Motor neuron (in vitro differentiated cells): Measurements from ENCODE around the gene RNF2. TPM values are rescaled to one million over a fixed set of nuclear protein-coding genes. Genes with fewer than 3 reads are reported as not detected.
A peak's percentile ranks its signal among the peaks of the same experiment; 100 is the strongest.
"Not testable (repeated sequence)": the region's sequence is repeated elsewhere in the genome, so short reads cannot be mapped to it uniquely, and the experiment has no call there.

Source experiments
- ATAC-seq, 8 experiments: fragments of 200-7000 bp; cut with Tn5 transposase; replicated peaks in 6 of 8; 2 replicates each; pipeline ENCODE4 v1.8.0; 2021; ENCODE audit warnings: mild to moderate bottlenecking in 8 of 8, moderate library complexity in 8 of 8
- H3K27ac ChIP-seq, 2 donors: fragments of 250-450 bp; sonication (Bioruptor Pico); 2 replicates each; pipeline ENCODE4 v1.9.0; 2021; ENCODE audit warnings: antibody characterized with exemption in 2 of 2, mild to moderate bottlenecking in 2 of 2, moderate library complexity in 1 of 2
- H3K4me1 ChIP-seq, 2 donors: fragments of 250-450 bp; sonication (Bioruptor Pico); replicated peaks in 1 of 2; 2 replicates each; pipeline ENCODE4 v1.6.1; 2021; ENCODE audit warnings: antibody characterized with exemption in 2 of 2, mild to moderate bottlenecking in 2 of 2, moderate library complexity in 1 of 2
- H3K4me3 ChIP-seq, 5 donors: fragments of 250-450 bp; sonication (Bioruptor Pico); 2 replicates each; pipeline ENCODE4 v1.9.0; 2021; ENCODE audit warnings: antibody characterized with exemption in 5 of 5, mild to moderate bottlenecking in 5 of 5, moderate library complexity in 4 of 5
- WGBS, 10 experiments: fragments of 450-650 bp; shearing (Covaris generic); methylation state at CpG; one replicate each; pipeline ENCODE4 v1.0.0; 2022; 5-methylcytosine and 5-hydroxymethylcytosine counted together
- in situ Hi-C, 9 experiments: fragments of 400-800 bp; cut with MboI; loops; one replicate each; pipeline ENCODE4 v1.15.0; 2021; ENCODE audit warnings: low sequenced_read_pairs in 9 of 9, low pct_unique_long_range_greater_than_20kb in 2 of 9; ENCODE audit not compliant: unreplicated experiment in 9 of 9
- total RNA-seq, 8 experiments: library from RNA; unstranded; fragments of 300-600 nt; gene quantifications; 2 replicates each; pipeline versions ENCODE4 v1.2.3 to v1.2.4, GENCODE V29; 2022

The RNF2 gene
- total RNA-seq, 8 experiments from 2014 or later = 9.5 to 60.4 (median 41.3) TPM

DNA sequence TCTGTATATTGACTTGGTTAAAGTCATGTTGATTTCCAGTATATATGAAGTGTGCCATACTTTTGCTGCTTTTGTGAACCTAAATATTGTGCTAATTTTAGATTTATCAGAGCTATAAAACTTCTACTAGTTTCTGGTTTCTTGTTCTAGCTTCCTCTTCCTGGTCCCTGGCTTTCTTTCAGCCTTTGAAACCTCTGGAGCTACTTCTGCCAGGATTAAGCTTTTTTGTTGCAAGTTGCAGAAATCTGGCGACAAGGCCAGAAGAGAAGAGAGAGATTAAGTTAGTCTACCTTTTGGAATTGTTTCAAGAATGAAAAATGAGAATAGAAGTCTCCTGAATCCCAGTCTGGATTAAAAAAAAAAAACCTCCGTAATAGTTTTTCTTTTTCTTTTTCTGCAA is 13.5 kb downstream of the RNF2 start:
- H3K27ac ChIP-seq = no peak overlapping the region
- no peaks in the 10 kb centered on the region for H3K4me1 ChIP-seq
- no peak for ATAC-seq
- in situ Hi-C loops = no loop called here
- no peak overlapping the region for H3K4me3 ChIP-seq
- WGBS, 10 experiments = 83 to 100% (median 100%) methylated on average over 1 to 2 of the region's 2 CpGs

- H3K4me1 ChIP-seq = no peaks in the 10 kb centered on the region
- H3K27ac ChIP-seq = no peak overlapping the region
- no peak overlapping the region for H3K4me3 ChIP-seq
- no peak for ATAC-seq
- 50 to 100% (median 100%) methylated on average over 1 to 2 of the region's 2 CpGs; no CpG with 5 or more reads in 1 of the 10 experiments for WGBS, 10 experiments
- in situ Hi-C loops = no loop called here
Observed at GRCh38 chr1:185059950-185060571, 14.7 kb downstream of the RNF2 start.

DNA sequence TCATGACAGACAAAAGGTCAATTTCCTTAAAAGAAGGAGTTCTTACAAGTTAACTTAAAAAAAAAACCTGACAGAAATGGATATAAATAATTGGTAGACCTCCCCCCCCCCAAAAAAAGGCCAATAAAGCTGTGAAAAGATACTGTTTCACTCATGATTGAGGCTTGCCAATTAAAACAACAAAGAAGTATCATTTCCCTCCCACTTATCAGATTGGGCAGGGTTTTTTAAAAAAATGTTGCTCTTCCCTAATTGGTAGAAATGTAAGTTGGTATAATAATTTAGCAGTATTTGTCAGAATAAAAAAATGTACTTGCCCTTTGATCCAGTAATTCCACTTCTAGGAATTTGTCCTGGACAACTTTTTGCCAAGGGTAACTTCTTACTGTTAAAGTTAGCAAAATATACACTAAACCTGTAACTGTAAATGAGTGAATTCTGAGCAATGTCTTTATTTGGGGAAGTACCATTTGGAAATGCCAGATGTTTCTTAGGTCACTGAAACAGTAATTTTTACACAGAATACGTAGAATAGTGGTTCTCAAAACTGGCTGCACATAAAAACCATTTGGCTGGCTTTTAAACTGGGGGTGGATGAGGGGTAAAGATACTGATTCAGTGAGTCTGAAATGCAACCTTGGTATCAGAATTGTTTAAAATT is 17.5 kb downstream of the RNF2 start:
- Histone ChIP-seq H3K27ac (no peak overlapping the region), H3K4me1 (no peaks in the 10 kb centered on the region), H3K4me3 (no peak overlapping the region)
- 25 to 100% (median 100%) methylated on average over 1 of the region's 1 CpG; no CpG with 5 or more reads in 2 of the 10 experiments for WGBS, 10 experiments
- in situ Hi-C loops = no loop called here
- no peak for ATAC-seq

DNA sequence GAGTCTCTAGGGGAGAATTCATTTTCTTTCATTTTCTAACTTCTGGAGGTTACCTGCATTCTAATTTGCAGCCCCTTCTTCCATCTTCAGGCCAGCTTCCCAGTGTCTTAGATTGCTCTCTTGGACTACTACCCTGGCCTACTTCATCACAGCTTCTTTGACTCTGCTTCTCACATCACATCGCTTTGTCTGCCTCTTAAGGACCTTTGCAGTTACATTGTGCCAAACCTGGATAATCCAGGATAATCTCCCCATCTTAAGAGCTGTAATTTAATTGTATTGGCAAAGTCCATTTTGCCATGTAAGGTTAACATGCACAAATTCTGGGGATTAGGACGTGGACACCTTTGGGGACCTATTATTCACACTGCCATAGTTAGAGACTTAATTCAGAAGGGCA is 18.4 kb downstream of the RNF2 start:
- in situ Hi-C loops = no loop called here
- Histone ChIP-seq H3K27ac (no peak overlapping the region), H3K4me1 (no peaks in the 10 kb centered on the region), H3K4me3 (no peak overlapping the region)
- WGBS, 10 experiments = 83 to 100% (median 100%) methylated on average over 1 to 2 of the region's 2 CpGs; no CpG with 5 or more reads in 1 of the 10 experiments
- no peak for ATAC-seq

DNA sequence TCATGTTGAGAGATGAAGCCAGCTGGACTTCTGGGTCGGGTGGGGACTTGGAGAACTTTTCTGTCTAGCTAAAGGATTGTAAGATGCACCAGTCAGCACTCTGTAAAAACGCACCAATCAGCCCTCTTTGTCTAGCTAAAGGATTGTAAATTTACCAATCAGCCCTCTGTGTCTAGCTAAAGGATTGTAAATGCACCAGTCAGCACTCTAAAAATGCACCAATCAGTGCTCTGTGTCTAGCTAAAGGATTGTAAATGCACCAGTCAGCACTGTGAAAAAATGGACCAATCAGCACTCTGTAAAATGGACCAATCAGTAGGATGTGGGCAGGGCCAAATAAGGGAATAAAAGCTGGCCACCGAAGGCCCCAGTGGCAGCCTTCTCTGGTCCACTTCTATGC is 19.6 kb downstream of the RNF2 start:
- WGBS, 10 experiments = 67 to 100% (median 92%) methylated on average over 1 to 3 of the region's 3 CpGs; no CpG with 5 or more reads in 1 of the 10 experiments
- ATAC-seq, H3K4me1 ChIP-seq, in situ Hi-C loops, H3K4me3 ChIP-seq, H3K27ac ChIP-seq: not testable (repeated sequence)

GRCh38 chr1:185066181-185066580 is 20.8 kb downstream of the RNF2 start:
- WGBS, 10 experiments = 92 to 100% (median 100%) methylated on average over 1 to 2 of the region's 2 CpGs
- H3K4me3 ChIP-seq = no peak overlapping the region
- H3K27ac ChIP-seq = no peak overlapping the region
- in situ Hi-C loops = no loop called here
- no peak for ATAC-seq
- H3K4me1 ChIP-seq = no peaks in the 10 kb centered on the region

DNA sequence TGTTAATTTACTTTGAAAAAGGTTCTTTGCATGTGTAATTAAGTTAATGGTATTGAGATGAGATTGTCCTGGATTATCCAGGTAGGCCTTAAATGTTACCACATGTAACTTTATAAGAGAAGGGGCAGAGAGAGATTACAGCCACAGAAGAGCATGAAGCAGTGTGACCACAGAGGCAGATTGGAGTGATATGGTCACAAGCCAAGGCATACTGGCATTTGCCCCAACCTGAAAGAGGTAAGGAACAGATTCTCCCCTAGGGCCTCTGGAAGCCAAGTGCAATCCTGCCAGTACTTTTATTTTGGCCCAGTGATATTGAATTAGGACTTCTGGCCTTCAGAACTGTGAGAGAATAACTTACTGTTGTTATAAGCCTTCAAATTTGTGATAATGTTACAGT is 23.0 kb downstream of the RNF2 start:
- no peak for ATAC-seq
- in situ Hi-C loops = no loop called here

DNA sequence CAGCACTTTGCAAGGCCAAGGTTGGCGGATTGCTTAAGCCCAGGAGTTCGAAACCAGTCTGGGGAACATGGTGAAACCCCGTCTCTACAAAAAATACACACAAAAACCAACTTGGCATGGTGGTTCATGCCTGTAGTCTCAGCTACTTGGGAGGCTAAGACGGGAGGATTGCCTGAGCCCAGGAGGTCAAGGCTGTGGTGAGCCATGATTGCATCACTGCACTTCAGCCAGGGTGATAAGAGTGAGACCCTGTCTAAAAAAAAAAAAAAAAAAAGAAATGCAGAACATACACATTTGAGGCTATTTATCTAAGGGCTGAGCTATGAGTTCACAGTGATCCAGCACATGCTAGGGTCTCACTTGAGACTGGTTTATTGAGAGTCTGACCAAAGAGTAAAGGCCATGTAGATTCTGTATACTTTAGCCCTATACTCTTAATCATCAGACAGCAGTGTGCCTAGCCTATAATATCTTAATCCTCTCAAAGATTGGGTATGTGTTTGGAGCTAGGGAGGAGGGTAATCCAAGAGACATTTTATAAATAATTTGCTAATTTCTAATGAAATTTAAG is 23.9 kb downstream of the RNF2 start:
- ATAC-seq = no peak
- Histone ChIP-seq H3K27ac (no peak overlapping the region), H3K4me3 (no peak overlapping the region), H3K4me1 (no peaks in the 10 kb centered on the region)
- in situ Hi-C loops = no loop called here
- 97 to 100% (median 100%) methylated on average over 1 to 4 of the region's 4 CpGs; no CpG with 5 or more reads in 3 of the 10 experiments for WGBS, 10 experiments

More for the DNA sequence above, 23.0 kb downstream of the RNF2 start:
- no peak overlapping the region for H3K4me3 ChIP-seq
- H3K4me1 ChIP-seq = no peaks in the 10 kb centered on the region
- H3K27ac ChIP-seq = no peak overlapping the region

GRCh38 chr1:185070051-185070450 is 24.7 kb downstream of the RNF2 start:
- no peak overlapping the region for H3K4me3 ChIP-seq
- no peaks in the 10 kb centered on the region for H3K4me1 ChIP-seq
- peak in 1 of 8 experiments; percentile 29 for ATAC-seq
- H3K27ac ChIP-seq = no peak overlapping the region
- in situ Hi-C loops = no loop called here

GRCh38 chr1:185073725-185074124 is 28.4 kb downstream of the RNF2 start:
- H3K27ac ChIP-seq = no peak overlapping the region
- ATAC-seq = no peak
- WGBS, 10 experiments = 86 to 100% (median 97%) methylated on average over 2 of the region's 2 CpGs; no CpG with 5 or more reads in 4 of the 10 experiments
- in situ Hi-C loops = no loop called here
- no peak overlapping the region for H3K4me3 ChIP-seq
- H3K4me1 ChIP-seq = no peaks in the 10 kb centered on the region

GRCh38 chr1:185074307-185074706 is 28.9 kb downstream of the RNF2 start:
- Histone ChIP-seq H3K4me3 (no peak overlapping the region), H3K27ac (no peak overlapping the region), H3K4me1 (no peaks in the 10 kb centered on the region)
- in situ Hi-C loops = no loop called here
- no peak for ATAC-seq

DNA sequence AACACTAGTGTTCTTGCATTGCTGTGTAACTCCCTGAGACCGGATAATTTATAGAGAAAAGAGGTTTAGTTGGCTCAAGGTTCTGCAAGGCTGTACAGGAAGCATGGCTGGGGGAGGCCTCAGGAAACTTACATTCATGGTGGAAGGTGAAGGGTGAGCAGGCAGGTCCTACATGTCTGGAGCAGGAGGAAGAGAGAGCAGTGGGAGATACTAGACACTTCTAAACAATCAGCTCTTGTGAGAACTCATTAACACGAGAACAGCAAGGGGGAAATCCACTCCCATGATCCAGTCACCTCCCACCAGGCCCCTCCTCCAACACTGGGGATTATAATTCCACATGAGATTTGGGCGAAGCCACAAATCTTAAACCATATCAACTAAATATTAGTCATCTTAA is 30.1 kb downstream of the RNF2 start:
- no peak for ATAC-seq
- H3K4me1 ChIP-seq = no peaks in the 10 kb centered on the region
- no peak overlapping the region for H3K4me3 ChIP-seq
- no peak overlapping the region for H3K27ac ChIP-seq
- in situ Hi-C loops = no loop called here
- 70 to 100% (median 81%) methylated on average over 1 to 3 of the region's 3 CpGs; no CpG with 5 or more reads in 1 of the 10 experiments for whole genome bisulfite sequencing, 10 experiments

GRCh38 chr1:185077374-185077773 is 32.0 kb downstream of the RNF2 start:
- in situ Hi-C loops = no loop called here
- Histone ChIP-seq H3K4me3 (no peak overlapping the region), H3K4me1 (no peaks in the 10 kb centered on the region), H3K27ac (no peak overlapping the region)
- ATAC-seq = no peak
- 89 to 100% (median 95%) methylated on average over 2 to 4 of the region's 4 CpGs; no CpG with 5 or more reads in 1 of the 10 experiments for WGBS, 10 experiments

DNA sequence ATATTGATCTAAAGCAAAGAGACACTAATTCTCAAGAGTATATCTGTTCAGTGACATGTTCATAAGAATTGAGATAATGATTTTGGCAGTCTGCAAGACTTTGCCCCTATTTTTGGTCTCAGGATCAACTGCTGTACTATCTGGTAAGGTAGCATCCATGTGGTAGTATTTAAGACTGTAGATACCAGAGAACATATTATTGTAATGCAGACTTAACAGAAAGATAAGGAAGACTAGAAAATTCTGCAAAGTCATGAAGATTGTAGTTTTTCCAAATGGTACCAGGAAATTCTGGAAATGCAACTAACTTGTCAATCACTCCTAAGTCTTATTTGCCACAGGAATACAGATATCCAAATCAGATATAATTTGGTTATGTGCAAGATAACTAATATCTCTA is 35.1 kb downstream of the RNF2 start:
- ATAC-seq = no peak
- in situ Hi-C loops = no loop called here
- Histone ChIP-seq H3K4me3 (no peak overlapping the region), H3K4me1 (no peaks in the 10 kb centered on the region), H3K27ac (no peak overlapping the region)
